Measurements from ENCODE around the gene NPEPPS. TPM values are rescaled to one million over a fixed set of nuclear protein-coding genes. Genes with fewer than 3 reads are reported as not detected.
"Not testable (repeated sequence)": the region's sequence is repeated elsewhere in the genome, so short reads cannot be mapped to it uniquely, and the experiment has no call there.

The NPEPPS gene
- total and polyA plus RNA-seq, 2 donors (not counting 3 experiments of a cell fraction or from before 2014, with no cell fraction given), result 69.2 to 102 TPM

GRCh38 chr17:47518880-47519279 is 12.0 kb upstream of the NPEPPS start:
- H3K36me3 ChIP-seq (ENCODE audit: control insufficient read depth in 2 of 2, extremely low read depth in 1 of 2, insufficient read depth in 2 of 2, low read length in 2 of 2); CTCF ChIA-PET; H3K79me2 ChIP-seq (ENCODE audit: control insufficient read depth, insufficient read depth, low read length); H3K4me1 ChIP-seq (ENCODE audit: control insufficient read depth, extremely low read depth, insufficient read depth, low read length); H3K9me1 ChIP-seq (replicated peaks; ENCODE audit: control insufficient read depth, extremely low read depth, insufficient read depth, low read length); DNase-seq (ENCODE audit: low read depth, low spot score); H3K9ac ChIP-seq (replicated peaks; ENCODE audit: extremely low read depth, insufficient read depth, low read length); H4K20me1 ChIP-seq (replicated peaks; ENCODE audit: control insufficient read depth, extremely low read depth, insufficient read depth, low read length); H3K9me3 ChIP-seq (replicated peaks; ENCODE audit: control insufficient read depth, insufficient read depth, low read length); H2AFZ ChIP-seq (ENCODE audit: low read depth, low read length); H3K4me3 ChIP-seq (replicated peaks in 1 of 3; ENCODE audit: insufficient read depth in 1 of 3, low read depth in 1 of 3, low read length in 3 of 3); intact Hi-C loops (cut with micrococcal nuclease); FAIRE-seq; dilution Hi-C loops (cut with MboI; ENCODE audit: extremely low pct_ligation_motif_present, low sequenced_read_pairs); POLR2A ChIA-PET; BruUV-seq (replicated peaks); H3K27me3 ChIP-seq (ENCODE audit: control insufficient read depth in 2 of 2, insufficient read depth in 2 of 2, low read length in 2 of 2); H3K4me2 ChIP-seq (ENCODE audit: insufficient read depth, low read length); H3K27ac ChIP-seq (ENCODE audit: insufficient read depth, low read depth, low read length): not testable (repeated sequence)

GRCh38 chr17:47519365-47519764 is 11.5 kb upstream of the NPEPPS start:
- H3K4me1 ChIP-seq (ENCODE audit: control insufficient read depth, extremely low read depth, insufficient read depth, low read length); H3K9me3 ChIP-seq (replicated peaks; ENCODE audit: control insufficient read depth, insufficient read depth, low read length); H3K9ac ChIP-seq (replicated peaks; ENCODE audit: extremely low read depth, insufficient read depth, low read length); POLR2A ChIA-PET; DNase-seq (ENCODE audit: low read depth, low spot score); H3K27ac ChIP-seq (ENCODE audit: insufficient read depth, low read depth, low read length); intact Hi-C loops (cut with micrococcal nuclease); FAIRE-seq; H3K79me2 ChIP-seq (ENCODE audit: control insufficient read depth, insufficient read depth, low read length); H3K4me3 ChIP-seq (replicated peaks in 1 of 3; ENCODE audit: insufficient read depth in 1 of 3, low read depth in 1 of 3, low read length in 3 of 3); H3K4me2 ChIP-seq (ENCODE audit: insufficient read depth, low read length); BruUV-seq (replicated peaks); dilution Hi-C loops (cut with MboI; ENCODE audit: extremely low pct_ligation_motif_present, low sequenced_read_pairs); CTCF ChIA-PET; H3K36me3 ChIP-seq (ENCODE audit: control insufficient read depth in 2 of 2, extremely low read depth in 1 of 2, insufficient read depth in 2 of 2, low read length in 2 of 2); H4K20me1 ChIP-seq (replicated peaks; ENCODE audit: control insufficient read depth, extremely low read depth, insufficient read depth, low read length); H2AFZ ChIP-seq (ENCODE audit: low read depth, low read length); H3K27me3 ChIP-seq (ENCODE audit: control insufficient read depth in 2 of 2, insufficient read depth in 2 of 2, low read length in 2 of 2); H3K9me1 ChIP-seq (replicated peaks; ENCODE audit: control insufficient read depth, extremely low read depth, insufficient read depth, low read length): not testable (repeated sequence)

- dilution Hi-C loops (cut with MboI; ENCODE audit: extremely low pct_ligation_motif_present, low sequenced_read_pairs); H3K27me3 ChIP-seq (ENCODE audit: control insufficient read depth in 2 of 2, insufficient read depth in 2 of 2, low read length in 2 of 2); H3K79me2 ChIP-seq (ENCODE audit: control insufficient read depth, insufficient read depth, low read length); CTCF ChIA-PET; FAIRE-seq; H3K4me1 ChIP-seq (ENCODE audit: control insufficient read depth, extremely low read depth, insufficient read depth, low read length); intact Hi-C loops (cut with micrococcal nuclease); H3K9me3 ChIP-seq (replicated peaks; ENCODE audit: control insufficient read depth, insufficient read depth, low read length); H3K9me1 ChIP-seq (replicated peaks; ENCODE audit: control insufficient read depth, extremely low read depth, insufficient read depth, low read length); BruUV-seq (replicated peaks); H3K4me3 ChIP-seq (replicated peaks in 1 of 3; ENCODE audit: insufficient read depth in 1 of 3, low read depth in 1 of 3, low read length in 3 of 3); POLR2A ChIA-PET; H3K9ac ChIP-seq (replicated peaks; ENCODE audit: extremely low read depth, insufficient read depth, low read length); H3K27ac ChIP-seq (ENCODE audit: insufficient read depth, low read depth, low read length); DNase-seq (ENCODE audit: low read depth, low spot score); H3K4me2 ChIP-seq (ENCODE audit: insufficient read depth, low read length); H2AFZ ChIP-seq (ENCODE audit: low read depth, low read length); H4K20me1 ChIP-seq (replicated peaks; ENCODE audit: control insufficient read depth, extremely low read depth, insufficient read depth, low read length); H3K36me3 ChIP-seq (ENCODE audit: control insufficient read depth in 2 of 2, extremely low read depth in 1 of 2, insufficient read depth in 2 of 2, low read length in 2 of 2): not testable (repeated sequence)
Measured at GRCh38 chr17:47520279-47520678, 10.6 kb upstream of the NPEPPS start.

DNA sequence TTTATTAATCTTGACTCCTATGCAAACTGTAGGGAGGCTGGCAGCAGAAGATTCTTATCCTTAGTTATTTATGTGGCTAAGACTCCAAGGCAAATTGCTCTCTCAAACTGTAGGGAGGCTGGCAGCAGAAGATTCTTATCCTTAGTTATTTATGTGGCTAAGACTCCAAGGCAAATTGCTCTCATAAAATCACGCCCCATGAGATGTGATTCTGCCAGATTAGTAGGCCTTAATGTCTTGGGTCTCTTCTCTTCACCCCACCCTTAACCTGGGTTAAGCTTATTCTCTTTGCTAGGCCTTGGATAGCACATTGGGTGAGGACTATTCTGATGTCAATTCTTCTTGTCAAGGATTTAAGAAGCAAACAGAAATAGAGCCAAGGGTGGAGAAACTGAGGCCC is 9.5 kb upstream of the NPEPPS start:
- H3K36me3 ChIP-seq (ENCODE audit: control insufficient read depth in 2 of 2, extremely low read depth in 1 of 2, insufficient read depth in 2 of 2, low read length in 2 of 2); CTCF ChIA-PET; BruUV-seq (replicated peaks); H3K9ac ChIP-seq (replicated peaks; ENCODE audit: extremely low read depth, insufficient read depth, low read length); H3K9me3 ChIP-seq (replicated peaks; ENCODE audit: control insufficient read depth, insufficient read depth, low read length); H2AFZ ChIP-seq (ENCODE audit: low read depth, low read length); H3K4me1 ChIP-seq (ENCODE audit: control insufficient read depth, extremely low read depth, insufficient read depth, low read length); H3K27me3 ChIP-seq (ENCODE audit: control insufficient read depth in 2 of 2, insufficient read depth in 2 of 2, low read length in 2 of 2); H4K20me1 ChIP-seq (replicated peaks; ENCODE audit: control insufficient read depth, extremely low read depth, insufficient read depth, low read length); POLR2A ChIA-PET; H3K27ac ChIP-seq (ENCODE audit: insufficient read depth, low read depth, low read length); H3K9me1 ChIP-seq (replicated peaks; ENCODE audit: control insufficient read depth, extremely low read depth, insufficient read depth, low read length); H3K79me2 ChIP-seq (ENCODE audit: control insufficient read depth, insufficient read depth, low read length); FAIRE-seq; H3K4me2 ChIP-seq (ENCODE audit: insufficient read depth, low read length); intact Hi-C loops (cut with micrococcal nuclease); dilution Hi-C loops (cut with MboI; ENCODE audit: extremely low pct_ligation_motif_present, low sequenced_read_pairs); H3K4me3 ChIP-seq (replicated peaks in 1 of 3; ENCODE audit: insufficient read depth in 1 of 3, low read depth in 1 of 3, low read length in 3 of 3); DNase-seq (ENCODE audit: low read depth, low spot score): not testable (repeated sequence)

All from endothelial cell of umbilical vein (primary cell).